Measurements from ENCODE around the gene H1-8. TPM values are rescaled to one million over a fixed set of nuclear protein-coding genes. Genes with fewer than 3 reads are reported as not detected.
A peak's percentile ranks its signal among the peaks of the same experiment; 100 is the strongest.

Gene H1-8
- total and polyA plus RNA-seq, 3 experiments from 2014 or later = not detected

GRCh38 chr3:129500334-129500658 is 42.7 kb upstream of the H1-8 start:
- Mint-ChIP-seq H3K36me3 (peaks cover 0 to 25% (median 6%) of the 10 kb centered on the region in 3 donors), H3K27me3 (no peaks in the 10 kb centered on the region), H3K27ac (no peak overlapping the region), H3K4me3 (no peak overlapping the region), H3K4me1 (no peaks in the 10 kb centered on the region), H3K9me3 (no peaks in the 10 kb centered on the region)
- Histone ChIP-seq H3K9me3 (ENCODE audit: low read length) (no peaks in the 10 kb centered on the region), H3K4me3 (ENCODE audit: low read length) (no peak overlapping the region), H3K4me1 (ENCODE audit: insufficient read depth, low read length) (no peaks in the 10 kb centered on the region), H3K27me3 (ENCODE audit: insufficient read depth, low read length, poor library complexity, severe bottlenecking) (no peaks in the 10 kb centered on the region), H3K27ac (ENCODE audit: low read depth, low read length) (no peak overlapping the region), H3K36me3 (ENCODE audit: insufficient read depth, low read length) (no peaks in the 10 kb centered on the region)
- ChIA-PET CTCF (interaction anchor here (0.9 kb wide), 1 partner anchor 10 kb away, joined by 4 read pairs; no protein-coding TSS in a partner anchor), POLR2A (no interaction called here)
- DNase-seq = no peak

- H3K4me3 ChIP-seq (ENCODE audit: low read length) = no peak overlapping the region
- no peak for DNase-seq
- H3K27ac ChIP-seq (ENCODE audit: low read depth, low read length) = no peak overlapping the region
- Mint-ChIP-seq H3K9me3 (no peaks in the 10 kb centered on the region), H3K4me1 (no peaks in the 10 kb centered on the region), H3K27me3 (no peaks in the 10 kb centered on the region), H3K4me3 (no peak overlapping the region), H3K36me3 (peaks cover 0 to 26% (median 9%) of the 10 kb centered on the region in 3 donors), H3K27ac (peak overlapping the region in 2 of 8 donors; percentile 71 to 79)
- no peaks in the 10 kb centered on the region for H3K36me3 ChIP-seq (ENCODE audit: insufficient read depth, low read length)
- ChIA-PET POLR2A (no interaction called here), CTCF (interaction anchor here (1.4 kb wide), 1 partner anchor 11 kb away, joined by 4 read pairs; no protein-coding TSS in a partner anchor)
- no peaks in the 10 kb centered on the region for H3K27me3 ChIP-seq (ENCODE audit: insufficient read depth, low read length, poor library complexity, severe bottlenecking)
- no peaks in the 10 kb centered on the region for H3K4me1 ChIP-seq (ENCODE audit: insufficient read depth, low read length)
- H3K9me3 ChIP-seq (ENCODE audit: low read length) = no peaks in the 10 kb centered on the region
Observed at GRCh38 chr3:129501630-129502029, 41.3 kb upstream of the H1-8 start.

GRCh38 chr3:129502641-129503408 is 40.1 kb upstream of the H1-8 start:
- H3K36me3 ChIP-seq (ENCODE audit: insufficient read depth, low read length) = no peaks in the 10 kb centered on the region
- H3K9me3 ChIP-seq (ENCODE audit: low read length) = no peaks in the 10 kb centered on the region
- Mint-ChIP-seq H3K4me3 (no peak overlapping the region), H3K9me3 (no peaks in the 10 kb centered on the region), H3K4me1 (no peaks in the 10 kb centered on the region), H3K27me3 (no peaks in the 10 kb centered on the region), H3K27ac (peak overlapping the region in 1 of 8 donors; percentile 26), H3K36me3 (peaks cover 0 to 30% (median 9%) of the 10 kb centered on the region in 3 donors)
- peak in 1 of 5 donors; percentile 17 for DNase-seq
- H3K4me3 ChIP-seq (ENCODE audit: low read length) = no peak overlapping the region
- H3K27me3 ChIP-seq (ENCODE audit: insufficient read depth, low read length, poor library complexity, severe bottlenecking) = no peaks in the 10 kb centered on the region
- no peaks in the 10 kb centered on the region for H3K4me1 ChIP-seq (ENCODE audit: insufficient read depth, low read length)
- ChIA-PET CTCF (no interaction called here), POLR2A (no interaction called here)
- H3K27ac ChIP-seq (ENCODE audit: low read depth, low read length) = no peak overlapping the region

GRCh38 chr3:129503471-129504291 is 39.3 kb upstream of the H1-8 start:
- CTCF ChIA-PET = no interaction called here
- no peaks in the 10 kb centered on the region for H3K36me3 ChIP-seq (ENCODE audit: insufficient read depth, low read length)

GRCh38 chr3:129504471-129505100 is 38.4 kb upstream of the H1-8 start:
- Mint-ChIP-seq H3K36me3 (peaks cover 0 to 32% (median 9%) of the 10 kb centered on the region in 3 donors), H3K9me3 (no peaks in the 10 kb centered on the region), H3K4me3 (no peak overlapping the region), H3K27ac (peak overlapping the region in 4 of 8 donors; percentile 40 to 54 (median 51)), H3K4me1 (no peaks in the 10 kb centered on the region), H3K27me3 (no peaks in the 10 kb centered on the region)
- Histone ChIP-seq H3K4me1 (ENCODE audit: insufficient read depth, low read length) (no peaks in the 10 kb centered on the region), H3K27me3 (ENCODE audit: insufficient read depth, low read length, poor library complexity, severe bottlenecking) (no peaks in the 10 kb centered on the region), H3K4me3 (ENCODE audit: low read length) (no peak overlapping the region), H3K27ac (ENCODE audit: low read depth, low read length) (no peak overlapping the region), H3K9me3 (ENCODE audit: low read length) (no peaks in the 10 kb centered on the region), H3K36me3 (ENCODE audit: insufficient read depth, low read length) (no peaks in the 10 kb centered on the region)
- DNase-seq = peak in 1 of 5 donors; percentile 1
- ChIA-PET CTCF (no interaction called here), POLR2A (no interaction called here)

More at GRCh38 chr3:129503471-129504291, 39.3 kb upstream of the H1-8 start:
- Histone ChIP-seq H3K4me1 (ENCODE audit: insufficient read depth, low read length) (no peaks in the 10 kb centered on the region), H3K4me3 (ENCODE audit: low read length) (no peak overlapping the region), H3K9me3 (ENCODE audit: low read length) (no peaks in the 10 kb centered on the region), H3K27ac (ENCODE audit: low read depth, low read length) (no peak overlapping the region), H3K27me3 (ENCODE audit: insufficient read depth, low read length, poor library complexity, severe bottlenecking) (no peaks in the 10 kb centered on the region)
- peak overlapping the region in 3 of 8 donors; percentile 34 to 64 (median 40) for H3K27ac Mint-ChIP-seq
- peak in 1 of 5 donors; percentile 17 for DNase-seq
- no peak overlapping the region for H3K4me3 Mint-ChIP-seq
- no peaks in the 10 kb centered on the region for H3K9me3 Mint-ChIP-seq
- POLR2A ChIA-PET = no interaction called here
- H3K4me1 Mint-ChIP-seq = no peaks in the 10 kb centered on the region
- H3K36me3 Mint-ChIP-seq = peaks cover 0 to 30% (median 9%) of the 10 kb centered on the region in 3 donors
- H3K27me3 Mint-ChIP-seq = no peaks in the 10 kb centered on the region

- H3K4me1 Mint-ChIP-seq = no peaks in the 10 kb centered on the region
- ChIA-PET POLR2A (no interaction called here), CTCF (no interaction called here)
- Histone ChIP-seq H3K4me3 (ENCODE audit: low read length) (no peak overlapping the region), H3K9me3 (ENCODE audit: low read length) (no peaks in the 10 kb centered on the region), H3K4me1 (ENCODE audit: insufficient read depth, low read length) (no peaks in the 10 kb centered on the region), H3K36me3 (ENCODE audit: insufficient read depth, low read length) (no peaks in the 10 kb centered on the region), H3K27me3 (ENCODE audit: insufficient read depth, low read length, poor library complexity, severe bottlenecking) (no peaks in the 10 kb centered on the region), H3K27ac (ENCODE audit: low read depth, low read length) (no peak overlapping the region)
- no peaks in the 10 kb centered on the region for H3K9me3 Mint-ChIP-seq
- H3K36me3 Mint-ChIP-seq = peaks cover 0 to 27% (median 9%) of the 10 kb centered on the region in 3 donors
- no peak overlapping the region for H3K27ac Mint-ChIP-seq
- H3K4me3 Mint-ChIP-seq = no peak overlapping the region
- peak in 1 of 5 donors; percentile 3 for DNase-seq
- H3K27me3 Mint-ChIP-seq = no peaks in the 10 kb centered on the region
Observed at GRCh38 chr3:129505341-129505740, 37.6 kb upstream of the H1-8 start.

GRCh38 chr3:129506231-129506742 is 36.7 kb upstream of the H1-8 start:
- ChIA-PET POLR2A (no interaction called here), CTCF (no interaction called here)
- H3K27me3 Mint-ChIP-seq = no peaks in the 10 kb centered on the region
- peaks cover 7 to 9% (median 8%) of the 10 kb centered on the region in 3 donors for H3K4me1 Mint-ChIP-seq
- no peaks in the 10 kb centered on the region for H3K9me3 ChIP-seq (ENCODE audit: low read length)
- H3K27me3 ChIP-seq (ENCODE audit: insufficient read depth, low read length, poor library complexity, severe bottlenecking) = no peaks in the 10 kb centered on the region
- H3K9me3 Mint-ChIP-seq = no peaks in the 10 kb centered on the region
- H3K4me1 ChIP-seq (ENCODE audit: insufficient read depth, low read length) = no peaks in the 10 kb centered on the region
- peaks cover 0 to 25% (median 7%) of the 10 kb centered on the region in 3 donors for H3K36me3 Mint-ChIP-seq
- no peak overlapping the region for H3K4me3 Mint-ChIP-seq
- no peak overlapping the region for H3K4me3 ChIP-seq (ENCODE audit: low read length)
- no peak overlapping the region for H3K27ac Mint-ChIP-seq
- no peaks in the 10 kb centered on the region for H3K36me3 ChIP-seq (ENCODE audit: insufficient read depth, low read length)
- peak in 1 of 5 donors; percentile 19 for DNase-seq
- H3K27ac ChIP-seq (ENCODE audit: low read depth, low read length) = no peak overlapping the region
